ENCODE results near the gene PIP5K1B. TPM values are rescaled to one million over a fixed set of nuclear protein-coding genes. Genes with fewer than 3 reads are reported as not detected.
A peak's percentile ranks its signal among the peaks of the same experiment; 100 is the strongest.
"Not testable (repeated sequence)": the region's sequence is repeated elsewhere in the genome, so short reads cannot be mapped to it uniquely, and the experiment has no call there.

The PIP5K1B gene
- total RNA-seq, 1 experiment from 2014 or later, result not detected

DNA sequence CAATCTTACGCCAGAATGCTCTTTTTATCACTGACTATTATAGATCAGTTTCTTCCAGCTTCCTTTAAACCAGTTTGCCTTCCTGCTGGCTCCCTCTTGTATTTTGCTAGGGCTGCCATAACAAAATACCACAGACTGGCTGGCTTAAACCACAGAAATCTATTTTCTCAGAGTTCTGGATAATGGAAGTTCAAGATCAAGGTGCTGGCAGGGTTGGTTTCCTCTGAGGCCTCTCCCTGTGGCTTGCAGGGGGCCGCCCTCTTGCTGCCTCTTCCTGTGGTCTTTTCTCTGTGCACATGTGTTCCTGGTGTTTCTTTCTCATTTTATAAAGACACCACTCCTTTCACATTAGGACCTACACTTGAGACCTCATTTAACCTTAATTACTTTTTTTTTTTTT lies 323.7 kb downstream of the PIP5K1B start:
- no peak for DNase-seq (ENCODE audit: low spot score)

DNA sequence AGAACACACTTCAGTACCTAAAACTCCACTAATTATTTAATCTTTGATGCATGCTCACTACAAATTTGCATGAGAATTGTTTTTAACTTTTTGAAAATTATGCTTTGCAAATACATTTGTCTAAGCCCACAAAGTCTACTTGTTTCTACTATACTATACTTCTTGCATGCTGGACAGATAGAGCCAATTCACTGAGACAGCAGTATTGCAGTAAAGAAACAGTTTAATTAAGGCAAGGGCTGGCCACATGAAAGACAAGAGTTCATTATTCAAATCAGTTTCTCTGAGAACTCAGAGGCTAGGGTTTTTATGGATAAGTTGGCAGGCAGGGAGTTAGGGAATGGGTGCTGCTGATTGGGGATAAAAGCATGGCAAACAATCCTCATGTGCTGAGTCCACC lies 324.5 kb downstream of the PIP5K1B start:
- DNase-seq (ENCODE audit: low spot score), result no peak

DNA sequence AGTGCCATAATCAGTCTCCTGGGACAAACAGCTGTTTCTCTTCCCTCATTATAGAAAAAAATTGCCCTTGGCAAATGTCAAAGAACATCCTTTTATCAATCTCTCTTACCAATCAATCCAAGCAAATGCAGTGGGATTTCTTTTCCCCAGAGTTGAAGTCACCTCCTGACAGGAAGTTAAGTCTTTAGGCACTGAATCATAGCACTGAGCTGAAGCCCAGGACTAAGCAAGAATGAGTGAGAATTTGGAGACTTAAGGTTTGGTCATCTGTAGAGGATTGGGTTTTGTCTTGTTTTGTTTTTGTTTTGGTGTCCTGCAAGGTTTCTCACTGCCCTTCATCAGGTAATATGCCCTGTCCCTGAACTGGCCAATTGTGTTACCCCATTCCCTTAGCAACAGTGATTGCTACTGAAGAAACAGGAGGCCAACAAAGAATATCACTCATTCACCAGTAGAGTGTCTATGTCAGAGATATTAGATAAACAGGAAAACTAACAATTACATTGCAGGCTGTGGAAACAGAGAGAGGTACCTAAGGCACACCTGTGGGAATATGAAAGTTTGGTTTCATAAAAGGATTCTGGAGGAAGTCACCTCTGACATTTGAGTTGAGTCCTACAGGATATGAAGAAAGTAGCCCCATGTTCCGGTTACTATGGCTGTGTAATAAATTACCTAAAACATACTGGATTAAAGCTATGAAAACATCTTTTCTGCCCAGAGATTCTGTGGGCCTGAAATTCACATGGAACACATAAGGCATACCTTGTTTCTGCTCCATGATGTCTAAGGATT lies 326.0 kb downstream of the PIP5K1B start:
- DNase-seq (ENCODE audit: low spot score), result no peak

DNA sequence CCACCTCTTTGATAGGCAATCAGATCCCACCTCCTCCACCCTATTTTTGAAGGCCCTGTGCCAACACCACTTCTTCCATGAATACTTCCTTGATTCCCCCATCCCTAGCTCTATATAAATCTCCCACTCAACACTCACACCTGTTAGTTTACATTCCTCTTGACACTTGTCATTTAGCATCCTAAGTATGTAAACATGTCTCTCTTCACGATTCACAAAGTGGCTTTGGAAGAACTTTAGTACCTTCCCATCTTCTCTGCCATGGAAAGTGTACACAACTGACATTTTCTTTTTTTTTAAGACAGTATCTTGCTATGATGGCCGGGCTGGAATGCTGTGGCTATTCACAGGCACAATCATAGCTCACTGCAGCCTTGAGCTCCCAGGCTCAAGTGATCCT lies 329.0 kb downstream of the PIP5K1B start:
- no peak for DNase-seq (ENCODE audit: low spot score)

DNA sequence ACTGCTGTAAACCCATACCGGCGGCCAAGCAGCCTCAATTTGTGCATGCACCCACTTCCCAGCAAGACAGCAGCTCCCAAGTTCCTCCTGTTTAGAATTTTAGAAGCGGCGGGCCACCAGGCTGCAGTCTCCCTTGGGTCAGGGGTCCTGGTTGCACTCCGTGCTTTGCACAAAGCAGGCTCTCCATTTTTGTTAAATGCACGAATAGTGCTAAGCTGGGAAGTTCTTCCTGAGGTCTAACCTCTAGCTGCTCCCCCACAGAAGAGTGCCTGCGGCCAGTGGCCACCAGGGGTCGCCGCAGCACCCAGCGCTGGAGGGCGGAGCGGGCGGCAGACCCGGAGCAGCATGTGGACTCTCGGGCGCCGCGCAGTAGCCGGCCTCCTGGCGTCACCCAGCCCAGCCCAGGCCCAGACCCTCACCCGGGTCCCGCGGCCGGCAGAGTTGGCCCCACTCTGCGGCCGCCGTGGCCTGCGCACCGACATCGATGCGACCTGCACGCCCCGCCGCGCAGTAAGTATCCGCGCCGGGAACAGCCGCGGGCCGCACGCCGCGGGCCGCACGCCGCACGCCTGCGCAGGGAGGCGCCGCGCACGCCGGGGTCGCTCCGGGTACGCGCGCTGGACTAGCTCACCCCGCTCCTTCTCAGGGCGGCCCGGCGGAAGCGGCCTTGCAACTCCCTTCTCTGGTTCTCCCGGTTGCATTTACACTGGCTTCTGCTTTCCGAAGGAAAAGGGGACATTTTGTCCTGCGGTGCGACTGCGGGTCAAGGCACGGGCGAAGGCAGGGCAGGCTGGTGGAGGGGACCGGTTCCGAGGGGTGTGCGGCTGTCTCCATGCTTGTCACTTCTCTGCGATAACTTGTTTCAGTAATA lies 330.6 kb downstream of the PIP5K1B start, which contains the start of gene FXN:
Gene FXN, plus strand, starts transcription at position 315 of the 871 bp plus-strand sequence. Its CDS starts 31 bp downstream, at position 346.
- DNase-seq (ENCODE audit: low spot score), result peak; percentile 61

DNA sequence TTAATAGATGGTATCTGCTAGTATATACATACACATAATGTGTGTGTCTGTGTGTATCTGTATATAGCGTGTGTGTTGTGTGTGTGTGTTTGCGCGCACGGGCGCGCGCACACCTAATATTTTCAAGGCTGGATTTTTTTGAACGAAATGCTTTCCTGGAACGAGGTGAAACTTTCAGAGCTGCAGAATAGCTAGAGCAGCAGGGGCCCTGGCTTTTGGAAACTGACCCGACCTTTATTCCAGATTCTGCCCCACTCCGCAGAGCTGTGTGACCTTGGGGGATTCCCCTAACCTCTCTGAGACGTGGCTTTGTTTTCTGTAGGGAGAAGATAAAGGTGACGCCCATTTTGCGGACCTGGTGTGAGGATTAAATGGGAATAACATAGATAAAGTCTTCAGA lies 331.3 kb downstream of the PIP5K1B start:
- DNase-seq (ENCODE audit: low spot score), result no peak

DNA sequence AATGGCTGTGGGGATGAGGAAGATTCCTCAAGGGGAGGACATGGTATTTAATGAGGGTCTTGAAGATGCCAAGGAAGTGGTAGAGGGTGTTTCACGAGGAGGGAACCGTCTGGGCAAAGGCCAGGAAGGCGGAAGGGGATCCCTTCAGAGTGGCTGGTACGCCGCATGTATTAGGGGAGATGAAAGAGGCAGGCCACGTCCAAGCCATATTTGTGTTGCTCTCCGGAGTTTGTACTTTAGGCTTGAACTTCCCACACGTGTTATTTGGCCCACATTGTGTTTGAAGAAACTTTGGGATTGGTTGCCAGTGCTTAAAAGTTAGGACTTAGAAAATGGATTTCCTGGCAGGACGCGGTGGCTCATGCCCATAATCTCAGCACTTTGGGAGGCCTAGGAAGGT lies 331.8 kb downstream of the PIP5K1B start:
- DNase-seq (ENCODE audit: low spot score), result no peak

DNA sequence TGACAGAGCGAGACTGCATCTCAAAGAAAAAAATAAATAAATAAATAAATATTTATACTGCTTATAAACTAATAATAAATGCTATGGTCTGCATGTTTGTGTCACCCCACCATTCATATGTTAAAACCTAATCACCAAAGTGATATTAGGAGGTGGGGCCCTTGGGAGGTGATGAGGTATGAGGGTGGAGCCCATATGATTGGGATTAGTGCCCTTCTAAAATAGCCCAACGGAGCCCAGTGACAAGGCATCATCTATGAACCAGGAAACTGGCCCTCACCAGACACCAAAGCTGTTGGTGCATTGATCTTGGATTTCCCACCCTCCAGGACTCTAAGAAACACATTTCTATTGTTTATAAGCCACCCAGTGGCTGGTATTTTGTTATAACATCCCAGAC lies 335.6 kb downstream of the PIP5K1B start:
- DNase-seq (ENCODE audit: low spot score), result no peak

DNA sequence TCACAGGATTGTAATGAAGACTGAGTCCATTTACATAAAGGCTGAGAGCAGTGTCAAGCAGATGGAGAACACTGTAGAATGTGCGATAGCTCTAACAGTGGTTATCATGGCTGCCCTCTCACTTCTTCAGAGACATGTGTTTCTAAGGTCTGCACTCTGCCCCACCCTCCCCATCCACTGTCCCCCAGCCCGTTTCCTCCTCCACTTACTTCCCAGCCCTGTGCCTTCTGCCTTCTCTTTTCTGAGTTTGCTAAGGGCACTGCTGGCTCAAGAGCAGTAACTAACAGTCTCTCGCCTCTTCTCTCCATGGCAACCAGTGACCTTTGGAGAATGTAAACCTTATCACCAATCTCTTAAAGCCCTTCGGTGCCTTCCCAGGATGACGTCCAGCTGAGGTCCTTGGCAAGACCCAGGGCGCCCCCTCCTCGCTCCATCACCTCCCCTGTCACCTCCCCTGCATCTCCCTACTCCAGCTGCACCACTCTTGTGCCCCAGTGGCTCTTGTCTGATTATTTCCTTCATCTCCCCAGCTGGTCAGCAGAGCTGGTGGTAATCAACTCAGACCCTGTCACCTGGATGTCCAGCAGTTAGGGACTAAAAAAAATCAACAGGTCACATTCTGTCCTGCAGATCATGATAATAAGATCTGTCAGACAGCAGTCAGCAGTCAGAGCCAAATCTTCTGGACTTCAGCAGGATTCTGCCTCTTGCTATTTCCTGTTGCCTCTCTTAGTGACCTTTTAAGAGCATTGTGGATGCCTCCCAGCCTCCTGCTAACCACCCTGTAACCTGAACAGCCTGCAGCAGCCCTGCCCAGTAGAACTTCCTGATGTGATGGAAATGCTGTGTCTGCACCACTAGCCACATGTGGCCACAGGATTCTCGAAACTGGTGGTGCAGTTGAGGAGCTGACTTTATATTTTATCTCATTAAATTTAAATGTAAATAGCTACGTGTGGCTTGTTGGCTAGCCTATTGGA lies 339.5 kb downstream of the PIP5K1B start:
- peak; percentile 63 for DNase-seq (ENCODE audit: low spot score)

DNA sequence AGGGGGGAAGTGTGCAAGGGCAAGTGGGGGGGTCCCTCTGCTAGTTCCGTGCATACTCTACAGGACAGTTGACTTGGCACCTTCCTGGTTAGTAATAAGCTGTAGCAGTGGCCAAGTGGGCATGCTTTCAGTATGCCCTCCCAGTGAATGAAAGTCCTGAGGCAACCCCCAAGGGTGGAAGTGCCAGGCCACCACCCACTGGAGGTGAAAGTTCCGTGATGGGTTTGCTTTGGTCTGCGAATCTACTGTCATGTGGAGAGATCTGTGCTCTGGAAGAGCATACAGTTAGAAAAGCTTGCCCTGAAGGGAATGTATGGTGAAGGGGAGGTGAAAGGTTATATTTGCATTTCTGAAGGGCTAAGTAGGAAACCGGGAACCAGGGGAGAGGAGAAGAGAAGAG lies 340.8 kb downstream of the PIP5K1B start:
- no peak for DNase-seq (ENCODE audit: low spot score)

DNA sequence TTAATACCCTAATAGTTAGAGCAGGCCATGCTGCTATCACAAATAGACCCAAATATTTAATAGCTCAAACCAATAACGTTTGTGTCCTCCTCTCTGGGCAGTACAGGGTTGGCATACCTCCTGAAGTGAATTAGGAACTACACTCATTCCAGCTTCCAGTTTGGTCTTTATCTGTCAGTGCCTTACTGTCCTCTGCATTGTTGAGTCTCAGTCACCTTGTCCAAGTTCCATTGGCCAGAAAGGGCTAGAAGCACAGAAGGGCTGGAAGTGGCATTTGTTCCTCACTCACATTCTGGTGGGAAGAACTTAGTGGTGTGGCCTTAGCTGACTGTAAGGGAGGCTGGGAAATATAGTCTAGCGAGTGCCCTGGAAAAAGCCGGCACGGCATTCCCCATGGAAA lies 341.7 kb downstream of the PIP5K1B start:
- no peak for DNase-seq (ENCODE audit: low spot score)

DNA sequence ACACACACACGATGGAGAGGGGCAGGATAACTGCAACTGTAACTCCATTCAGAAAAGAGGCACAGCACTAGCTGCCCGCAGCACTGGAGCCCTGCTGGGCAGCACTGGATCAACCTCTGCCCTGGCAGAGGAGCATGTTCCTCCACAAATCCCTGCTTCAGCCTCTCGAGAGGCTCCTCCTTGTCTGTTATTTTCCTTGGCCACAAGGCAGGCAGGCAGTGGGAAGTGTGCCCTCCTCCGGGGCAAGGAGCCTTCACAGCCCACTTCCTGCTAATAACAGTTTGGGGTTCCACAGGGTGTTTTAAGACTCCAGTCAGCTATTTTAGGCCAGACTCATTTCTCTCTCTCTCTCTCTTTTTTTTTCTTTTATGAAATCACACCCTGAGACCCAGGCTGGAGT lies 342.3 kb downstream of the PIP5K1B start:
- peak; percentile 13 for DNase-seq (ENCODE audit: low spot score)

DNA sequence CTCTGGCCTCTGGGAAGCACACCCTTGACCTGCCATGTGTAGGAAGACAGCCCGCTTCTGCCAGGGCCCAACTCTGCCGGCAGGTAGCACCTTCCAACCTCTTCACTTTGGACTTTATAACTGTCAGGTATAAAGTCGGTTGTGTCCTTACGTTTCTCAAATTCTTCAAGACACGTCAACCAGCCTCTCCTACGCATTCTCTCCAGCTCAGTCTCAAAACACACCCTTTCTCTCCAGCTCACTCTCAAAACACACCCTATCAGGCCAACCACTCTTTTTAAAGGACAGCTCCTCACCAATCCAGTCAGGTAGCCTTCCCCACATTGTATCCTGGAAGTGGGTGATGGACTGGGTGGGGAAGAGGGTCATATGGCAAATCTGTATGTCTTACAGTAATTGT lies 344.1 kb downstream of the PIP5K1B start:
- no peak for DNase-seq (ENCODE audit: low spot score)

DNA sequence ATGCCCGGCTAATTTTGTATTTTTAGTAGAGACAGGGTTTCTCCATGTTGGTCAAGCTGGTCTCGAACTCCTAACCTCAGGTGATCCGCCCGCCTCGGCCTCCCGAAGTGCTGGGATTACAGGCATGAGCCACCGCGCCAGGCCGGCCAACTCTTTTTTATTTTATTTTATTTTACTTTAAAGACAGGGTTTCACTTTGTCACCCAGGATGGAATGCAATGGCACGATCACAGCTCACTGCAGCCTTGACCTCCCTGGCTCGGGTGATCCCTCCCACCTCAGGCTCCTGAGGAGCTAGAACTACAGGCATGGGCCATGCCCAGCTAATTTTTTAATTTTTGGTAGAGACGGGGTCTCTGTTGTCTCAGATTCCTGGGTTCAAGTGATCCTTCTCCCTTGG lies 345.9 kb downstream of the PIP5K1B start:
- not testable (repeated sequence) for DNase-seq (ENCODE audit: low spot score)

DNA sequence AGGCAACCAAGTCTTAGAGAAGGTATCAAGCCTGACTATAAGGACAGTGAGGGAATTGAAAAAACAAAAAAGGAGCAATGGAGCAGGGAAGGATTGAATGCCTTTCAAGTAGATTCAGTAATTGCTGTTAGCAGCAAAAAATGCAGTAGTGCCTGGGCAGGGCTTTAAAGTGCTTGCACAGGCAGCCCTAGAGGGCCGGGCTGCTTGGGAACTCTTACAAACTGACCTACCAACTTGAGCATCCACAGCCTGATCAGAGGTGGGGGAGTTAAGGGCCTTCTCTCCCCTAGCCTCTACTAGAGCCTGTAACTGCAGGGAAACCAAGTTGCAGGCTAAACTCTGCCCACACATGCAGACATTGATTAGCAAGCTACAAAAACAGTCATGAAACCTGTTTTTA lies 349.9 kb downstream of the PIP5K1B start:
- DNase-seq (ENCODE audit: low spot score), result no peak

DNA sequence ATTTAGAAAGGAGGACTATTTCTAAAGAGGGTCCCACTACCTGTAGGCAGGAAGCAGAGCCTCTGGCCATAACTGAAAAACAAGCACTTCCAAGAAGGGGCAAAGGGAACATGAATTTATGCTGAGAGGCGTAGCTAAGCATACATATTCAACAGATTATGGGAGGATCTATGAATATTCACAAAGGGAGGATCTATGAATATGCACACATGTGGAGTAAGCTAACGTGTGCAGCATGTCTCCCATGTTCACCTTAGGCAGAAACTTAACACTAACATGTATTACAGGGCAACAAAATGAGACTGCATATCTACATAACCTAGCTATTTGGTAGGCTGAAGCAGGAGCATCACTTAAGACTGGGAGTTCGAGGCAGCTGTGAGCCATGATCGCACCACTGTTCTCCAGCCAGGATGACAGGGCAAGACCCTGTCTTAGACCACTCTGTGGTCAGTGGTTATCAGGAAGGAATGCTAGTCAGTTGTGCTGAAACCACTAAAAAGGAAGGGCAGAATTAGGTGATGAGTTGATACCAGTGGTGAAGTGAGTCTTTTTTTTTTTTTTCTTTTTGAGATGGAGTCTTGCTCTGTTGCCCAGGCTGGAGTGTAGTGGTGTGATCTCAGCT lies 351.3 kb downstream of the PIP5K1B start:
- no peak for DNase-seq (ENCODE audit: low spot score)

DNA sequence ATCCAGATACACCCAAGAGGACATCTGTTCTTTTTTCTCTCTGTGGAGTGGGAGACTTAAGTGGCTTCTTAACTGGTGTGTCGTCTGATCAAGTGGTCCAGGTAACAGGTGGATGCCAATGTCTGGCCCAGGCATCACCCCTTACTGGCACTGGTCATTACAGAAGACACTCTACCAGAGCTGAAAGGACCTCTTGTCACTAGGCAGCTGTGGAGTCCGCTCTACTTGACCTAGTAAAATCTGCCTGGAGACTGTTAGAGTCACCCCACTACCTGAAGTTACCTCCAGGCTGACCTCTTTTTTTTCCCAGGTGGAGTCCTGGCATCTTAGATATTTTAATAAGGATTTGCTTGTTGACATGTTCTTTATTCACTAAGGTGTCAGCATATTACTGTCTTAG lies 353.1 kb downstream of the PIP5K1B start:
- no peak for DNase-seq (ENCODE audit: low spot score)
